T47D (cell line): ENCODE data around the gene KCNK5.

Experiments
- DNase-seq, 2 experiments: peaks; one replicate each; pipeline versions ENCODE4 v3.0.0 to v3.0.0-alpha.2; 2011 to 2012; ENCODE audit warnings: low read depth in 1 of 2, low spot score in 1 of 2
- JUND ChIP-seq: IDR thresholded peaks from 2 replicates; pipeline ENCODE4 v1.6.1; 2012; ENCODE audit warnings: low read depth
- in situ Hi-C: cut with HindIII; loops from 2 replicates; pipeline ENCODE4 v1.10.0; 2016; ENCODE audit warnings: low sequenced_read_pairs, low pct_unique_long_range_greater_than_20kb

Gene KCNK5

DNA sequence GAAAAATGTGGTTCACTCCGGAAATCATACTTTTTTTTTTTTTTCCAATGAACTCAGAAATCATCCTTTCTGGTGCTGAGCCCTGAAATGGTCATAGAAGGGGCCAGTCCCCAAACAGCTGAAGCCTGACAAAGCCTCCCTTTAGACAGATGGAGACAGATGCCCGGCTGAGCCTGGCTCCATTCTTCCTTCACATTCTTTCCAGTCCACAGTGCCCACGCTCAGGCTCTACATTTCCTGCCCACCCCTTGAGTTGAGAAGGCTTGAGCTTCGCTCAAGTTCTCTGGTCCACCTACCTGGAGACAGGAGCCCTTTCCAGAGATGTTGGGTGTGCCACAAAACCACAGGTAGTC lies 41.2 kb downstream of the KCNK5 start:
- in situ Hi-C loops, result no loop called here
- no peak for TF ChIP-seq JUND

DNA sequence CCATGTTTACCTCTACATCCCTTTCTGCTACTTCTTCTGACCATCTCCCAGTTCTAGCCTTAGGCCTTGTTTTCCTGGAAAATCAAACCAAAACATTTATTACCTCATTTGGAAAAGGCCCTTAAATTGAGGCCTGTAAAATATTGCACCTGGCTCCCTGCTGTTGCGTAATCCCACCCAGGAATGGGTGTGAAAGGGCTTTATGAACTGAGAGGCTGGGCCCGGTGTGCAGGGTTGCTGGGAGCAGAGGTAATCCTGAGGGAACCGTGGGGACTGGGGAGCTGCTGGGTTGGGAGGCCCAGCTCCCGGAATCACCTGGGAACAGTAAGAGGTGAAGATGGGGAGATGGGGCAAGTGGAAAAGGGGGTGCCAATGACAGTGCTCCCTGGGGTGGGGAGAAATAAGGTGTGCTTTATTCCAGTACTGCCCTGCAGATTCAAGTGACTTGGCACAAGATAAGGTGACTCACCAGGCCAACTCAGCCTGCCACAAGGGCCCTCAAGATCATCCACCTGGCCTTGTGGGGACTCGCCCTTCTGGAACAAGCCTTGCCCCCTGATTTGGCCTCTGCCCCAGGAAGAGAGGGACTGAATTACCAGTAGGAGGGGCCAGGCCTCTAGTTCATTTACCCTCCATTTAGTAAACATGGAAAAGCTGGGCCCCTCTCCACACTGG lies 44.2 kb downstream of the KCNK5 start:
- in situ Hi-C loops, result no loop called here
- no peak for DNase-seq
- TF ChIP-seq JUND, result no peak

More for the DNA sequence above, 41.2 kb downstream of the KCNK5 start:
- DNase-seq, result no peak

DNA sequence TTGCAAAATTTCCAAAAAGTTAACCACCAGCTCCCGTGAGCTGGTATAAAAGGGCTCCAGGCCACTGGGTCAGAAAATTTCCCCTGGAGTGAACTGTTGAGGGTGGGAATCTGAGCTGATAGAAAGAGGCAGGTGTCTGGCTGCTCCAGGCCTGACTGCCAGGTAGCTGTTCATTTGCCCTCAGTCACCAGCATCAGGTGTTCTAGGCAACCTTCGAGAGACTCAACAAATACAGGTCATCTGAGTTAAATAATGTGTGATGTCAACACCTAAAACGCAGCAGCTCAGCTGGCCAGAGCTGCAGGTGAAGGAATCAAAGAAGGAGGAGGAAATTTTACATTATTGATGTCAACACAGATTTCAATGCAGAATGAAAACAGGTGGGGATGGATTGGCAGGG lies 46.7 kb downstream of the KCNK5 start:
- no peak for DNase-seq
- in situ Hi-C loops, result no loop called here
- TF ChIP-seq JUND, result no peak

DNA sequence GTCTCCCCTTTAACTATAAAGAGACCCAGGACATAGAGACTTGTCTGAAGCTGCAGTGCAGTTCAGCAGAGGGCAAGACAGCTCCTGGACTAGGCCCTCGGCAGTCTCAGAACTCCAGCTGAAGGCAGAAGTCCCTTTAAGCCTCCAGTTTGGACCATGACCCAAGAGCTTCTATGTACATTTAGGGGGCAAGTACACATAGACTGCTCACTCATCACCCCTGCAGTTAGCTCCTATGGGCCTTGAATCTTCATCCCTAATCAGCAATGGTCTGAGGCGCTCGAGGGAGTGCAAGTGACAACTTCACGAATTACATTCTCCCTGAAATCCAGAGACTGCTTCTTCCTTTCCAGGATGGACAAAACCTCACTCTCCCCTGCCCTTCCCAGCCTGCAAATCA lies 47.4 kb downstream of the KCNK5 start:
- no peak for TF ChIP-seq JUND
- in situ Hi-C loops, result no loop called here
- no peak for DNase-seq

DNA sequence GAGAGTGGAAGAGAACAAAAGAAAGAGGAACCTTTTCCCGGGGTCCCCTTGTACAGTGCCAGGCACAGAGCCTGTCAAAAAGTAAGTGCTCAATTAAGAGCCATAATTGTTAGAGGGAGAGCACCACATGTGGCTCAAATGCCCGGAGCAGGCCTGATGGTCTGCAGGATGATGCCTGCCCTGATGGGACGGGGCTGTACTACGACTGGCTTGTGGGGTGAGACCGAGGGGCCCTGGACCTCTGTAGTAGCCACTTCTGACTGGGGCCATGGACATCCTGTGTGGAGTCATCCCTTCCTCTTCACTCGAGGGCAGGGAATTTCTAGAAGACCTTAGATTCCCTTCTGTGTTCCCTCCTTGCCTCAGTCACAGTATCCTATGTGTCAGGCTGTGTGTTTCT lies 47.9 kb downstream of the KCNK5 start:
- no peak for DNase-seq
- in situ Hi-C loops, result no loop called here
- no peak for TF ChIP-seq JUND

DNA sequence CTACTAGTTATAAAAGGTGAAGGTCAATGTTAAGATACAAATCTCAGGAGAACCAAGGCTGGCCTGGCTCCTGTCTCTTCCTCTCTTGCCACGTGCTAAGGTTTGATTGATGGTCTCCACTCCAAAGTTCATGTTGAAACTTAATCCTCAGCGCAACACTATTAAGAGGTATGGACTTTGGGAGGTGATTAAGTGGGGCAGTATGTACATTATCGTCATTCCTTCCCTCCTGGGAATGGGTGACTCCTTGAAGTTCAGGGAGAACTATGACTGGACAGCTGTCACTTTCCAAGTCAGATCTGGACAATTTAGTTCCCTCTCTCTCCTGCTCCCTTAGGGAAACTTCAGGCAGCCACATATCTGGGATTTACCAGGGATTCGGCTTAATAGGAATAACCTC lies 50.5 kb downstream of the KCNK5 start:
- in situ Hi-C loops, result no loop called here
- no peak for DNase-seq
- no peak for TF ChIP-seq JUND

DNA sequence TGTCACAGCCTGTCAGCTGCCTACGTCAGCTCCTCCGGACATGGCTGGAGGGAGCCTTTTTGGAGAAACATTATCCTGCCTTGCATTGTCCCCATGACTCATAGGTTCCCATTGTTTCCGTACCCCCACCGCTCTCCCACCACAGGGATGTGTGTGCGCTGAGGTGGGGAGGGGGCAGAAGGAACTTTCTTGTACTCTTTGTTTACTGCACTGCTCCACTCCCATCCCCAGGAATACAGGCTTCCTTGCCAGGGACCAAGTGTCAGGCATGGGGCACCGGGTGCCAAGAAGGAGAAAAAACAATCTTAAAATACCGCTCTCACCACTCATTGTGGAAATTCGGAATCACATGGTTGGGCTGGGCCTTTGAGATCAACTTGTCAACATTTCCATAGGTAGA lies 51.0 kb downstream of the KCNK5 start:
- DNase-seq, result no peak
- in situ Hi-C loops, result no loop called here
- TF ChIP-seq JUND, result no peak

DNA sequence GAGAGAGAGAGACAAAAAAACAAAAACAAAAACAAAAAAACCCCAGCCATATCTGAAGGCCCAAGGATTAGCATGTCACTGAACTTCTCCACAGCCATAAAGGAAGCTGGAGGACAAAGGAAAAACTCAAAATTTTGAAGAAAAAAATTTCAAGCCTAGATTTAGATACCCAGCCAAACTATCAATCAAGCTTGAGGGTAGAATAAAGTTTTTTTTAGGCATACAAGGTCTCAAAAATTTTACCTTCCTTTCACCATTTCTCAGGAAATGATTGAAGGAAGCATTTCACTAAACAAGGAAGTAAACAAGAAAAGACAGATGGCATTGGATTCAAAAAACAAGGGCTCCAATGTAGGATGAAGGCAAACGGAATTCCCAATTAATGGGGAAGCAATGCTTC lies 52.1 kb downstream of the KCNK5 start:
- in situ Hi-C loops, result no loop called here
- TF ChIP-seq JUND, result no peak
- no peak for DNase-seq

DNA sequence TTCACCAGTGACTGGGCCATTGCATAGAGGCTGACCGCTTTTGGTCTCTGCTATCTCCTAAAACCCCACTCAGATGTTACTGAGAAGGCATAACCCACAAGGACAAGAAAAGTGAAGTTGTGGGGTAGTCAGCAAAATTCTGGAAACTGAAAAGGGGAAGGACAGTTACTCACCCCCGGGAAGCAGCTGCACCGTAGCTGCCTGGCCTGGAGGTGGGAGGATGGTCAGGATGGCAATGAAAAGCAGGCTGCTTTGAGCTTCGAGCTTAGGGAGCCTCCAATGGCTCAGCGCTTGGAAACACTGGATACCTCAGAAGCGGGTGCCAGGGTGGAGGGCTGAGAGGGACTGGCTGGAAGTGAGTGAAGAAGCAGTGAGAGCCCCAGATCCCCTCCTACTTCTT lies 56.0 kb downstream of the KCNK5 start:
- no peak for TF ChIP-seq JUND
- in situ Hi-C loops, result no loop called here
- DNase-seq, result no peak

DNA sequence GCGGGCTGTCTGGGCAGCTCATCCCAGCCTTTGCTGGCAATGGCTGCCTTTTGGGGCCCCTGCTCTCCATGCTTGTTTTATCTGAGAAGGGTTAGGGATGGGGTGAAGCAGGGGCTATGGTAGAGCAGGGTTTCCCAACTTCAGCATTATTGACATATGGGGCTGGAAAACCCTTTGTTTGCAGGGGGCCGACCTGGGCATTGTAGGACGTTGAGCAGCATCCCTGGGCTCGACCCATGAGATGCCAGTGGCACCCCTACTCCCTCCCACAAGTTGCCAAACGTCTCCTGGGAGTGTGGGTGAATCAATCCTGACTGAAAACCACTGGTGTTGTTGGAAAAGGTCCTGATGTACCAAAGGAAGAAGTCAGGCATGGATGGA lies 56.9 kb downstream of the KCNK5 start:
- no peak for TF ChIP-seq JUND
- DNase-seq, result no peak
- in situ Hi-C loops, result no loop called here

DNA sequence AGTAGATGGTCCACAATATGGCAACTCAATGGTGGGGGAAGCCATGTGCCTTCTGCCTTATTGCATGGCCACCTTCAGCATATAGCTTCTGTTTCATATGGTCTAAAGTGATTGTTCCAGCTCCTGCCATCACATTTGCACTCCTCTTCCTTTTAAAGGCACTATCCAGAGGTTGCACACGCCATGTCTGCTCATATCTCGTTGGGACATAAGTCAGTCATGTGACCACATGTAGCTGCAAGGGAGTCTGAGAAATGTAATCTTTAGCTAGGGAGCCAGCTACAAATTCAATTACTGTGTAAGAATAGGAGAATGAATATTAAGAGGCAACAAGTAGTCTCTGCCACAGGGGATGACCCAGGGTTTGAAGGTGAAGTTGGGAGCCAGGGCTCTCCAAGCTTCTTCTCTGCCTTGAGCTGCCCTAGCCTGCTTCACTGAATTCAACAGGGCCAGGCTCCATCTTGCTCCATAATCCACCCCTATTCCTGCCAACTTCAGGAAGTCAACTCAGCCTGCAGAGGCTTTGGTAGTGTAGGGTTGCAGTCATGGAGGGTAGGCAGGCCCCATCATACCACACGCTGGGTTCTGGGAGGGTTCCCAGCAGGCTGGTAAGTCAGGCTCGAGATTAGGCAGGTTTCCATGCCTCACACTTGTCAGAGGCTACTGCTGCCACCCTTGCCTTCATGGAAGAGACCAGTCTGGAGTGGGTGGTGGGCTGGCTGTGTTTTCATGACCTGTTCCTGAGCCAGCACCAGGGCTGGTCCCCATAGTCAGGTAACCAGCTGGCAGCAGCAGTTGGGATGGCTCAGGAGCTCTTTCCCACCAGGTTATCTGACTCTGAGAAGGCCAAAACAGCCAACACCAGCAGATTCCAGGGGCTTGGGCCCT lies 57.5 kb downstream of the KCNK5 start:
- DNase-seq, result no peak
- no peak for TF ChIP-seq JUND
- in situ Hi-C loops, result no loop called here

DNA sequence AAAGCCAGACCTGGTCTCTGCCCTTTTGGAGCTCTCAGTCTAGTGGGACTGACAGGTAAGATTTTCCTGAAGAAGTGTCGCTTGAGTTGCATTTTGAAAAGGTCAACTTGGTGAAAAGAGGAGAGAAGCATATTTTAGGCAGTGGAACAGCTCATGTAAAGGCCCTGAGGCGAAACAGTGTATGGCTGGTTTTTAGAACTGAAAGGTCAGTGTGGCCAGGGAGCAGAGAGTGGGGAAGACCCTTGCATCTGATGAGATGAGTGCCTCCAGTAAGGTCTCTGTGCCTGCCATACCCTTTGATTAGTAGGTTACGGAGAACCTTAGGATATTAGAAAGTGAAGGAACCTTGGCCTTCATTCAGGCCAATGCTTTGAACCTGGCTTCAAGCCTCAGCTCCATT lies 58.4 kb downstream of the KCNK5 start:
- in situ Hi-C loops, result no loop called here
- TF ChIP-seq JUND, result no peak
- DNase-seq, result no peak

DNA sequence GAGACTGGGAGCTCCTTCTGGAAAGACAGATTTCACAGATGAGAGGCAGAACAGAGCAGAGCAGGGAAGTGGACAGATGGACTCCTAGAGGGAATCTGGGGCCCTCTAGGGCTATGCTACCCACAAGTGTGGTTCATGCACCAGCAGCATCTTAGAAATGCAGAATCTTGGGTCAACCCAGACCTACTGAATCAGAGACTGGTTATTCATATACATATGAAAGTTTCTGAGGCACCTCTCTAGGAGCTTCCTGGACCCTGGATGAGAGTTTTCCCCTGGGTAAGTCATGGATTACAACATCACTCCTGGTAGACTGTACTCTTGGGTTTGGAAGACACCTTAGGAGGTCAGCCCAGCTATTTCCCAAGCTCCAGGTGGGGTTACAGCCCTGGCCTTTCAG lies 58.9 kb downstream of the KCNK5 start:
- no peak for DNase-seq
- TF ChIP-seq JUND, result no peak
- in situ Hi-C loops, result no loop called here
